ENCODE results near the gene HRH2. TPM values are rescaled to one million over a fixed set of nuclear protein-coding genes. Genes with fewer than 3 reads are reported as not detected.

Gene HRH2
- total RNA-seq, 2 experiments from 2014 or later, result 23.2 to 24.5 TPM

- no peak for ATAC-seq
- POLR2A ChIA-PET, result interaction anchor here (1.1 kb wide), 1 partner anchor 40 kb away, joined by 3 read pairs; no protein-coding TSS in a partner anchor
- Mint-ChIP-seq H3K4me1 (ENCODE audit: low read depth) (peaks cover 39% of the 10 kb centered on the region), H3K36me3 (ENCODE audit: low read depth) (peaks cover 12% of the 10 kb centered on the region), H3K4me3 (no peak overlapping the region), H3K9me3 (no peaks in the 10 kb centered on the region), H3K27ac (peak overlapping the region; percentile 59), H3K27me3 (no peaks in the 10 kb centered on the region)
- no peak for TF ChIP-seq CTCF (IDR thresholded peaks at IDR 0.05)
- CTCF ChIA-PET, result interaction anchor here (0.8 to 8.1 kb wide), 5 partner anchors 23 to 160 kb away, joined by 3 to 119 read pairs (median 4); no protein-coding TSS in a partner anchor
- intact Hi-C loops (cut with micrococcal nuclease), result loop anchor here (5.0 kb wide), 1 partner anchor 37 kb away; the partner anchor contains the start of gene HRH2
- DNase-seq, result no peak
These were observed 36.7 kb downstream of the HRH2 start for GRCh38 chr5:175694371-175695160.

- POLR2A ChIA-PET, result interaction anchor here (1.1 kb wide), 1 partner anchor 164 kb away, joined by 4 read pairs; no protein-coding TSS in a partner anchor
- Mint-ChIP-seq H3K36me3 (ENCODE audit: low read depth) (peaks cover 18% of the 10 kb centered on the region), H3K4me3 (no peak overlapping the region), H3K9me3 (no peaks in the 10 kb centered on the region), H3K27me3 (no peaks in the 10 kb centered on the region), H3K27ac (peak overlapping the region; percentile 78), H3K4me1 (ENCODE audit: low read depth) (peaks cover 35% of the 10 kb centered on the region)
- CTCF ChIA-PET, result interaction anchor here (1.1 to 8.1 kb wide), 7 partner anchors 14 to 165 kb away, joined by 3 to 119 read pairs (median 5); no protein-coding TSS in a partner anchor
- TF ChIP-seq CTCF (IDR thresholded peaks at IDR 0.05), result no peak
- ATAC-seq (peak; percentile 6), DNase-seq (no peak)
- intact Hi-C loops (cut with micrococcal nuclease), result loop anchor here (2.0 to 5.0 kb wide), 2 partner anchors 38 to 161 kb away; partner anchors contain the start of gene HRH2
These were observed 37.6 kb downstream of the HRH2 start for GRCh38 chr5:175695161-175696126.

GRCh38 chr5:175696139-175696854, 38.4 kb downstream of the HRH2 start:
- CTCF ChIA-PET, result interaction anchor here (0.6 to 8.1 kb wide), 17 partner anchors 14 to 220 kb away, joined by 3 to 119 read pairs (median 4); no protein-coding TSS in a partner anchor
- Mint-ChIP-seq H3K4me3 (no peak overlapping the region), H3K4me1 (ENCODE audit: low read depth) (peaks cover 28% of the 10 kb centered on the region), H3K36me3 (ENCODE audit: low read depth) (peaks cover 14% of the 10 kb centered on the region), H3K9me3 (no peaks in the 10 kb centered on the region), H3K27me3 (no peaks in the 10 kb centered on the region), H3K27ac (peak overlapping the region; percentile 78)
- TF ChIP-seq CTCF (IDR thresholded peaks at IDR 0.05), result peak; percentile 88
- peak; percentile 89 for DNase-seq
- ATAC-seq, result peak; percentile 91
- intact Hi-C loops (cut with micrococcal nuclease), result loop anchor here (2.0 to 5.0 kb wide), 2 partner anchors 39 to 161 kb away; partner anchors contain the start of gene HRH2
- POLR2A ChIA-PET, result interaction anchor here (1.1 kb wide), 1 partner anchor 165 kb away, joined by 4 read pairs; no protein-coding TSS in a partner anchor

- intact Hi-C loops (cut with micrococcal nuclease), result loop anchor here (2.0 to 5.0 kb wide), 2 partner anchors 40 to 162 kb away; partner anchors contain the start of gene HRH2
- H3K36me3 Mint-ChIP-seq (ENCODE audit: low read depth), result peaks cover 18% of the 10 kb centered on the region
- no peak for ATAC-seq
- ChIA-PET CTCF (interaction anchor here (0.6 to 8.1 kb wide), 19 partner anchors 14 to 220 kb away, joined by 3 to 119 read pairs (median 4); no protein-coding TSS in a partner anchor), POLR2A (no interaction called here)
- TF ChIP-seq CTCF (IDR thresholded peaks at IDR 0.05), result peak; percentile 38
- no peak overlapping the region for H3K4me3 Mint-ChIP-seq
- H3K9me3 Mint-ChIP-seq, result no peaks in the 10 kb centered on the region
- H3K27me3 Mint-ChIP-seq, result no peaks in the 10 kb centered on the region
- peaks cover 28% of the 10 kb centered on the region for H3K4me1 Mint-ChIP-seq (ENCODE audit: low read depth)
- no peak for DNase-seq
- peak overlapping the region; percentile 78 for H3K27ac Mint-ChIP-seq
These were observed 39.0 kb downstream of the HRH2 start for GRCh38 chr5:175696855-175697198.
